ENCODE measurements around the gene ANK3.

Gene ANK3

DNA sequence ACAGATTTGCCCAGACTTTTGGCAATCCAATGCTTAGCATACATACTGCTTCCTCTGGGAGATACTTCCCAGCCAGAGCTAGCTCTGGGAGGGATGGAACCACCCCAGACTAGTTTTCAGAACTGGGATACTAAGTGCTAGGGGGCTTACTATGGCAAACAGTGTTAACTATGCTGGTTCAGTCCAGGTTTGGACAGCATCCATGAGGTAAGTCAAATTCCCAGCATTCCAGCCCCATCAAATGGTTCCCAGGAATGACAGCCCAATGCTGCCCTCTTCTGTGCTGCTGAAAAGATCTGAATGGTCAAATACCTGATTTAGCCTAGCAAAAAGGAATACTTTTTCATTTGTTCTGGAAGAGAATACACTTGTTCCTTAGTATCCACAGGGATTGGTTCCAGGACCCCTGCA is 341.6 kb downstream of the ANK3 start:
- no peaks in the 10 kb centered on the region for H3K27me3 ChIP-seq
- no peaks in the 10 kb centered on the region for H3K9me3 ChIP-seq
- TF ChIP-seq, protein P1, sequence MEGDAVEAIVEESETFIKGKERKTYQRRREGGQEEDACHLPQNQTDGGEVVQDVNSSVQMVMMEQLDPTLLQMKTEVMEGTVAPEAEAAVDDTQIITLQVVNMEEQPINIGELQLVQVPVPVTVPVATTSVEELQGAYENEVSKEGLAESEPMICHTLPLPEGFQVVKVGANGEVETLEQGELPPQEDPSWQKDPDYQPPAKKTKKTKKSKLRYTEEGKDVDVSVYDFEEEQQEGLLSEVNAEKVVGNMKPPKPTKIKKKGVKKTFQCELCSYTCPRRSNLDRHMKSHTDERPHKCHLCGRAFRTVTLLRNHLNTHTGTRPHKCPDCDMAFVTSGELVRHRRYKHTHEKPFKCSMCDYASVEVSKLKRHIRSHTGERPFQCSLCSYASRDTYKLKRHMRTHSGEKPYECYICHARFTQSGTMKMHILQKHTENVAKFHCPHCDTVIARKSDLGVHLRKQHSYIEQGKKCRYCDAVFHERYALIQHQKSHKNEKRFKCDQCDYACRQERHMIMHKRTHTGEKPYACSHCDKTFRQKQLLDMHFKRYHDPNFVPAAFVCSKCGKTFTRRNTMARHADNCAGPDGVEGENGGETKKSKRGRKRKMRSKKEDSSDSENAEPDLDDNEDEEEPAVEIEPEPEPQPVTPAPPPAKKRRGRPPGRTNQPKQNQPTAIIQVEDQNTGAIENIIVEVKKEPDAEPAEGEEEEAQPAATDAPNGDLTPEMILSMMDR (IDR thresholded peaks at IDR 0.05), result peak; percentile 29 to 42
- H3K27ac ChIP-seq, result no peak overlapping the region
- no peaks in the 10 kb centered on the region for H3K36me3 ChIP-seq
- no peak overlapping the region for H3K4me3 ChIP-seq
- H3K4me1 ChIP-seq, result peaks cover 0 to 35% (median 18%) of the 10 kb centered on the region in 4 donors
- DNase-seq, result no peak
- intact Hi-C loops (cut with DNase I; ENCODE audit: low total_unique reads), result loop anchor here (5.0 kb wide), 1 partner anchor 421 kb away; no protein-coding TSS in a partner anchor

GRCh38 chr10:60045571-60045970 is 344.1 kb downstream of the ANK3 start:
- H3K9me3 ChIP-seq, result no peaks in the 10 kb centered on the region
- TF ChIP-seq, protein P1 (IDR thresholded peaks at IDR 0.05), result no peak
- no peak overlapping the region for H3K27ac ChIP-seq
- no peaks in the 10 kb centered on the region for H3K36me3 ChIP-seq
- DNase-seq, result no peak
- no peak overlapping the region for H3K4me3 ChIP-seq
- peaks cover 0 to 61% (median 28%) of the 10 kb centered on the region in 4 donors for H3K4me1 ChIP-seq
- H3K27me3 ChIP-seq, result no peaks in the 10 kb centered on the region
- intact Hi-C loops (cut with DNase I; ENCODE audit: low total_unique reads), result loop anchor here (5.0 kb wide), 1 partner anchor 418 kb away; no protein-coding TSS in a partner anchor

GRCh38 chr10:60044971-60045370 is 344.7 kb downstream of the ANK3 start:
- Histone ChIP-seq H3K4me1 (peaks cover 0 to 65% (median 29%) of the 10 kb centered on the region in 4 donors), H3K36me3 (no peaks in the 10 kb centered on the region), H3K4me3 (no peak overlapping the region), H3K27ac (peak overlapping the region in 1 of 2 donors; percentile 66), H3K27me3 (no peaks in the 10 kb centered on the region), H3K9me3 (no peaks in the 10 kb centered on the region)
- intact Hi-C loops (cut with DNase I; ENCODE audit: low total_unique reads), result loop anchor here (5.0 kb wide), 1 partner anchor 418 kb away; no protein-coding TSS in a partner anchor
- DNase-seq, result no peak
- TF ChIP-seq, protein P1 (IDR thresholded peaks at IDR 0.05), result no peak

GRCh38 chr10:60044242-60044641 is 345.4 kb downstream of the ANK3 start:
- H3K36me3 ChIP-seq, result no peaks in the 10 kb centered on the region
- intact Hi-C loops (cut with DNase I; ENCODE audit: low total_unique reads), result no loop called here
- H3K4me1 ChIP-seq, result peaks cover 0 to 72% (median 29%) of the 10 kb centered on the region in 4 donors
- H3K27ac ChIP-seq, result peak overlapping the region; percentile 60 to 66
- no peak for DNase-seq
- H3K9me3 ChIP-seq, result no peaks in the 10 kb centered on the region
- H3K4me3 ChIP-seq, result no peak overlapping the region
- TF ChIP-seq, protein P1 (IDR thresholded peaks at IDR 0.05), result no peak
- H3K27me3 ChIP-seq, result no peaks in the 10 kb centered on the region

- no peaks in the 10 kb centered on the region for H3K36me3 ChIP-seq
- H3K4me1 ChIP-seq, result peaks cover 0 to 74% (median 29%) of the 10 kb centered on the region in 4 donors
- intact Hi-C loops (cut with DNase I; ENCODE audit: low total_unique reads), result no loop called here
- DNase-seq, result no peak
- no peak overlapping the region for H3K4me3 ChIP-seq
- no peaks in the 10 kb centered on the region for H3K9me3 ChIP-seq
- TF ChIP-seq, protein P1 (IDR thresholded peaks at IDR 0.05), result no peak
- no peaks in the 10 kb centered on the region for H3K27me3 ChIP-seq
- peak overlapping the region; percentile 60 to 66 for H3K27ac ChIP-seq
These were observed 346.0 kb downstream of the ANK3 start for GRCh38 chr10:60043561-60044241.
